GM23338 (cell line): ENCODE data around the gene DGLUCY. TPM values are rescaled to one million over a fixed set of nuclear protein-coding genes. Genes with fewer than 3 reads are reported as not detected.

ENCODE experiments used
- ATAC-seq: fragments of 200-7000 bp; cut with Tn5 transposase; 3 replicates; pipeline ENCODE4 v1.9.1; 2020
- DNase-seq: peaks from one replicate; pipeline ENCODE4 v3.0.0-alpha.2; 2015; ENCODE audit warnings: low spot score
- H2AFZ ChIP-seq: fragments of 200-600 bp; sonication (generic); 2 replicates; pipeline ENCODE4 v1.8.0; 2016; ENCODE audit warnings: antibody characterized with exemption, mild to moderate bottlenecking, moderate library complexity
- H3F3A ChIP-seq: fragments of 200-600 bp; sonication (generic); replicated peaks from 2 replicates; pipeline ENCODE4 v1.8.0; 2017; ENCODE audit warnings: antibody characterized with exemption, mixed run types, low read depth
- H3K27ac ChIP-seq: fragments of 200-600 bp; sonication (generic); 2 replicates; pipeline ENCODE4 v1.6.1; 2016; ENCODE audit warnings: low read depth
- H3K27me3 ChIP-seq: fragments of 200-600 bp; sonication (generic); 2 replicates; pipeline ENCODE4 v1.8.0; 2016; ENCODE audit warnings: mild to moderate bottlenecking, mixed run types, moderate library complexity; ENCODE audit not compliant: insufficient read depth
- H3K36me3 ChIP-seq: fragments of 200-600 bp; sonication (generic); 2 replicates; pipeline ENCODE4 v1.8.0; 2016; ENCODE audit warnings: mild to moderate bottlenecking; ENCODE audit not compliant: insufficient read depth
- H3K4me1 ChIP-seq: fragments of 200-600 bp; sonication (generic); 2 replicates; pipeline ENCODE4 v1.8.0; 2016; ENCODE audit warnings: mild to moderate bottlenecking, moderate library complexity; ENCODE audit not compliant: insufficient read depth
- H3K4me2 ChIP-seq: fragments of 200-600 bp; sonication (generic); 2 replicates; pipeline ENCODE4 v1.7.1; 2017; ENCODE audit warnings: mixed run types
- H3K4me3 ChIP-seq: fragments of 200-600 bp; sonication (generic); 2 replicates; pipeline ENCODE4 v1.6.1; 2016; ENCODE audit warnings: mixed run types
- H3K79me2 ChIP-seq: fragments of 200-600 bp; sonication (generic); replicated peaks from 2 replicates; pipeline ENCODE4 v1.8.0; 2017; ENCODE audit warnings: mild to moderate bottlenecking; ENCODE audit not compliant: insufficient read depth
- H3K9me2 ChIP-seq: fragments of 200-600 bp; sonication (generic); 2 replicates; pipeline ENCODE4 v1.8.0; 2017; ENCODE audit not compliant: insufficient read depth
- H4K20me1 ChIP-seq: fragments of 200-600 bp; sonication (generic); replicated peaks from 2 replicates; pipeline ENCODE4 v1.8.0; 2017; ENCODE audit warnings: mild to moderate bottlenecking; ENCODE audit not compliant: insufficient read depth
- H3K27ac Mint-ChIP-seq: 2 replicates; pipeline ENCODE4 v1.8.0; 2020; ENCODE audit warnings: inconsistent platforms, mild to moderate bottlenecking, moderate library complexity, mixed read lengths
- H3K27me3 Mint-ChIP-seq: 3 replicates; pipeline ENCODE4 v1.8.0; 2022; ENCODE audit warnings: low read depth, mild to moderate bottlenecking, moderate library complexity, mixed read lengths, inconsistent platforms; ENCODE audit not compliant: insufficient read depth, poor library complexity
- H3K36me3 Mint-ChIP-seq: 3 replicates; pipeline ENCODE4 v1.8.0; 2021; ENCODE audit warnings: low read depth, mild to moderate bottlenecking, inconsistent platforms, moderate library complexity, mixed read lengths
- H3K4me1 Mint-ChIP-seq: 3 replicates; pipeline ENCODE4 v1.8.0; 2020; ENCODE audit warnings: mild to moderate bottlenecking, inconsistent platforms, mixed read lengths
- H3K4me3 Mint-ChIP-seq: 3 replicates; pipeline ENCODE4 v1.8.0; 2021; ENCODE audit warnings: moderate library complexity, mild to moderate bottlenecking, inconsistent platforms, mixed read lengths
- H3K9me3 Mint-ChIP-seq: 3 replicates; pipeline ENCODE4 v1.8.0; 2020; ENCODE audit warnings: moderate library complexity, mild to moderate bottlenecking, inconsistent platforms, mixed read lengths
- EZH2 ChIP-seq: fragments of 200-600 bp; sonication (generic); IDR thresholded peaks from one replicate; pipeline ENCODE4 v1.8.0; 2017; ENCODE audit warnings: antibody characterized with exemption, mild to moderate bottlenecking, low read depth; ENCODE audit not compliant: unreplicated experiment
- EZH2phosphoT487 ChIP-seq: fragments of 200-600 bp; sonication (generic); IDR thresholded peaks from one replicate; pipeline ENCODE4 v1.8.1; 2018; ENCODE audit warnings: antibody characterized with exemption; ENCODE audit not compliant: unreplicated experiment
- ZNF114 ChIP-seq: fragments of 250-450 bp; sonication (Bioruptor Pico); IDR thresholded peaks from 2 replicates; pipeline ENCODE4 v1.5.0; 2020; ENCODE audit warnings: mild to moderate bottlenecking, moderate library complexity
- ZNF331 ChIP-seq: fragments of 250-450 bp; sonication (Bioruptor Pico); IDR thresholded peaks from 2 replicates; pipeline ENCODE4 v1.5.0; 2020; ENCODE audit warnings: low read depth, mild to moderate bottlenecking, moderate library complexity
- ZNF462 ChIP-seq: fragments of 250-450 bp; sonication (Bioruptor Pico); IDR thresholded peaks from 2 replicates; pipeline ENCODE4 v1.5.0; 2020; ENCODE audit warnings: mild to moderate bottlenecking, moderate library complexity
- polyA plus RNA-seq: library from polyadenylated mRNA; unstranded; fragments of >200 nt; fragmentation: Nextera tagmentation; extraction: Ambion mirVana; gene quantifications from 2 replicates; pipeline ENCODE4 v1.2.1, GENCODE V29; 2016
- total RNA-seq: library from RNA; depleted of rRNA; stranded (reverse); fragments of >200 nt; shearing (Covaris generic); gene quantifications from 2 replicates; pipeline ENCODE4 v1.2.3, GENCODE V29; 2014
- TF ChIP-seq, protein P1 (sequence below): IDR thresholded peaks from one replicate; pipeline ENCODE4 v1.6.1; 2018; ENCODE audit warnings: antibody characterized with exemption; ENCODE audit not compliant: unreplicated experiment

The DGLUCY gene
- total and polyA plus RNA-seq, 2 experiments from 2014 or later = 14.6 to 31.6 TPM

GRCh38 chr14:91202234-91202974, 88.5 kb downstream of the DGLUCY start (continued):
- no peak for TF ChIP-seq ZNF462
- TF ChIP-seq EZH2 = no peak
- TF ChIP-seq, protein P1, sequence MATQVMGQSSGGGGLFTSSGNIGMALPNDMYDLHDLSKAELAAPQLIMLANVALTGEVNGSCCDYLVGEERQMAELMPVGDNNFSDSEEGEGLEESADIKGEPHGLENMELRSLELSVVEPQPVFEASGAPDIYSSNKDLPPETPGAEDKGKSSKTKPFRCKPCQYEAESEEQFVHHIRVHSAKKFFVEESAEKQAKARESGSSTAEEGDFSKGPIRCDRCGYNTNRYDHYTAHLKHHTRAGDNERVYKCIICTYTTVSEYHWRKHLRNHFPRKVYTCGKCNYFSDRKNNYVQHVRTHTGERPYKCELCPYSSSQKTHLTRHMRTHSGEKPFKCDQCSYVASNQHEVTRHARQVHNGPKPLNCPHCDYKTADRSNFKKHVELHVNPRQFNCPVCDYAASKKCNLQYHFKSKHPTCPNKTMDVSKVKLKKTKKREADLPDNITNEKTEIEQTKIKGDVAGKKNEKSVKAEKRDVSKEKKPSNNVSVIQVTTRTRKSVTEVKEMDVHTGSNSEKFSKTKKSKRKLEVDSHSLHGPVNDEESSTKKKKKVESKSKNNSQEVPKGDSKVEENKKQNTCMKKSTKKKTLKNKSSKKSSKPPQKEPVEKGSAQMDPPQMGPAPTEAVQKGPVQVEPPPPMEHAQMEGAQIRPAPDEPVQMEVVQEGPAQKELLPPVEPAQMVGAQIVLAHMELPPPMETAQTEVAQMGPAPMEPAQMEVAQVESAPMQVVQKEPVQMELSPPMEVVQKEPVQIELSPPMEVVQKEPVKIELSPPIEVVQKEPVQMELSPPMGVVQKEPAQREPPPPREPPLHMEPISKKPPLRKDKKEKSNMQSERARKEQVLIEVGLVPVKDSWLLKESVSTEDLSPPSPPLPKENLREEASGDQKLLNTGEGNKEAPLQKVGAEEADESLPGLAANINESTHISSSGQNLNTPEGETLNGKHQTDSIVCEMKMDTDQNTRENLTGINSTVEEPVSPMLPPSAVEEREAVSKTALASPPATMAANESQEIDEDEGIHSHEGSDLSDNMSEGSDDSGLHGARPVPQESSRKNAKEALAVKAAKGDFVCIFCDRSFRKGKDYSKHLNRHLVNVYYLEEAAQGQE = no peak
- TF ChIP-seq EZH2phosphoT487 = no peak

GRCh38 chr14:91204657-91205056, 90.8 kb downstream of the DGLUCY start:
- H3K36me3 Mint-ChIP-seq = peaks cover 21% of the 10 kb centered on the region; the same call in 2 of the 3 replicates
- TF ChIP-seq EZH2phosphoT487 (no peak), EZH2 (no peak), ZNF331 (CRISPR knock-in tag) (no peak), ZNF114 (CRISPR knock-in tag) (no peak)

More at GRCh38 chr14:91204657-91205056, 90.8 kb downstream of the DGLUCY start:
- peaks cover 9% of the 10 kb centered on the region; the same call in 1 of the 2 replicates for H3K36me3 ChIP-seq
- Mint-ChIP-seq H3K27ac (no peak overlapping the region), H3K27me3 (peaks cover 5% of the 10 kb centered on the region), H3K4me1 (peaks cover 2% of the 10 kb centered on the region; the same call in 1 of the 3 replicates), H3K4me3 (no peak overlapping the region), H3K9me3 (no peaks in the 10 kb centered on the region)
- H3K4me2 ChIP-seq = no peak overlapping the region
- DNase-seq = no peak
- ATAC-seq = no peak
- H3K27me3 ChIP-seq = no peaks in the 10 kb centered on the region
- H2AFZ ChIP-seq = no peak overlapping the region
- no peak overlapping the region for H3K4me3 ChIP-seq
- no peaks in the 10 kb centered on the region for H3K9me2 ChIP-seq
- H3K27ac ChIP-seq = no peak overlapping the region
- no peaks in the 10 kb centered on the region for H3K79me2 ChIP-seq
- H3F3A ChIP-seq = no peaks in the 10 kb centered on the region
- H3K4me1 ChIP-seq = no peaks in the 10 kb centered on the region
- H4K20me1 ChIP-seq = no peaks in the 10 kb centered on the region
